HL-60 (cell line): Measurements from ENCODE around the gene TAF11L5.

Experiments used
- GABPA ChIP-seq: IDR thresholded peaks from 2 replicates; pipeline ENCODE4 v1.6.1; 2012; ENCODE audit warnings: low read depth
- POLR2AphosphoS5 ChIP-seq: IDR thresholded peaks from 2 replicates; pipeline ENCODE4 v1.6.1; 2012; ENCODE audit warnings: low read depth
- REST ChIP-seq: IDR thresholded peaks from 2 replicates; pipeline ENCODE4 v1.6.1; 2012; ENCODE audit warnings: low read depth; ENCODE audit not compliant: insufficient replicate concordance
- SPI1 ChIP-seq: IDR thresholded peaks from 2 replicates; pipeline ENCODE4 v1.6.1; 2012; ENCODE audit warnings: low read depth, mild to moderate bottlenecking, borderline replicate concordance
- TF ChIP-seq, protein P1 (sequence below): IDR thresholded peaks from one replicate; pipeline ENCODE4 v1.5.1; 2011; ENCODE audit warnings: low read length, control low read depth, inconsistent platforms; ENCODE audit not compliant: insufficient read depth

- TF ChIP-seq, protein P1, sequence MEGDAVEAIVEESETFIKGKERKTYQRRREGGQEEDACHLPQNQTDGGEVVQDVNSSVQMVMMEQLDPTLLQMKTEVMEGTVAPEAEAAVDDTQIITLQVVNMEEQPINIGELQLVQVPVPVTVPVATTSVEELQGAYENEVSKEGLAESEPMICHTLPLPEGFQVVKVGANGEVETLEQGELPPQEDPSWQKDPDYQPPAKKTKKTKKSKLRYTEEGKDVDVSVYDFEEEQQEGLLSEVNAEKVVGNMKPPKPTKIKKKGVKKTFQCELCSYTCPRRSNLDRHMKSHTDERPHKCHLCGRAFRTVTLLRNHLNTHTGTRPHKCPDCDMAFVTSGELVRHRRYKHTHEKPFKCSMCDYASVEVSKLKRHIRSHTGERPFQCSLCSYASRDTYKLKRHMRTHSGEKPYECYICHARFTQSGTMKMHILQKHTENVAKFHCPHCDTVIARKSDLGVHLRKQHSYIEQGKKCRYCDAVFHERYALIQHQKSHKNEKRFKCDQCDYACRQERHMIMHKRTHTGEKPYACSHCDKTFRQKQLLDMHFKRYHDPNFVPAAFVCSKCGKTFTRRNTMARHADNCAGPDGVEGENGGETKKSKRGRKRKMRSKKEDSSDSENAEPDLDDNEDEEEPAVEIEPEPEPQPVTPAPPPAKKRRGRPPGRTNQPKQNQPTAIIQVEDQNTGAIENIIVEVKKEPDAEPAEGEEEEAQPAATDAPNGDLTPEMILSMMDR, result no peak
- TF ChIP-seq POLR2AphosphoS5 (no peak), REST (no peak), GABPA (no peak), SPI1 (no peak)
Observed at GRCh38 chr5:17492770-17493169, 32.3 kb upstream of the TAF11L5 start.
